ENCODE results near the gene CS. TPM values are rescaled to one million over a fixed set of nuclear protein-coding genes. Genes with fewer than 3 reads are reported as not detected.
"Not testable (repeated sequence)": the region's sequence is repeated elsewhere in the genome, so short reads cannot be mapped to it uniquely, and the experiment has no call there.

CS gene
- polyA plus RNA-seq, 4 donors = 94.6 to 138 (median 117) TPM

DNA sequence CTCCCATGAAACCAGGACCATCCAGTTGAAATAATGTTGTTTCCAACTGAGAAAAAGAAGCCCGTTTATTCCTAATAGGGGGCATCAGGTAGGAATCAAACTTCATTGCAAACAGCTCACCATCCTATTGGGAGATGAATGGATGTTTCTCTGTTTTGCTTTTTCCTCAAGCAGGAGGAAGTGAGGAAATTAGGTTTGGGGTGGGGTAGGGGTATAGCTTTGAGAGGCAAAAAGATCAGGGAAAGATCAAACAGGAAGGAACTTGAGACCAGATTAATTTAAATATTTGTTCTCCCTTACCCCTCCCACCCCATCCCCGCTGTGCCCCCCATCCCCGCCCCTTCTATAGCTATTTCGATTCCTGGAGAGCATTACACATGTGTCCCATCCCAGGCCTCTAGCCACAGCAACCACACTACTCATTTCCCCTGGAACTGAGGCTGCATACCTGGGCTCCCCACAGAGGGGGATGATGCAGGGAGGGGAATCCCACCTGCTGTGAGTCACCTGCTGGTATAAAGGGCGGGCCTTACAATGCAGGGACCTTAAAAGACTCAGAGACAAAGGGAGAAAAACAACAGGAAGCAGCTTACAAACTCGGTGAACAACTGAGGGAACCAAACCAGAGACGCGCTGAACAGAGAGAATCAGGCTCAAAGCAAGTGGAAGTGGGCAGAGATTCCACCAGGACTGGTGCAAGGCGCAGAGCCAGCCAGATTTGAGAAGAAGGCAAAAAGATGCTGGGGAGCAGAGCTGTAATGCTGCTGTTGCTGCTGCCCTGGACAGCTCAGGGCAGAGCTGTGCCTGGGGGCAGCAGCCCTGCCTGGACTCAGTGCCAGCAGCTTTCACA is 38.4 kb upstream of the CS start, which contains the start of gene IL23A:
Gene IL23A (plus strand): TSS at position 577 of the 850 bp plus-strand sequence. CDS start 161 bp downstream, at position 738.
- peaks cover 0 to 11% (median 0%) of the 10 kb centered on the region in 3 donors for H3K4me1 ChIP-seq (ENCODE audit: control insufficient read depth in 3 of 3, insufficient read depth in 2 of 3, low read depth in 1 of 3, low read length in 2 of 3)
- H3K27me3 ChIP-seq (ENCODE audit: control insufficient read depth in 3 of 3, insufficient read depth in 3 of 3, low read length in 3 of 3) = no peaks in the 10 kb centered on the region
- FAIRE-seq (no peak), DNase-seq (peak in 1 of 2 donors; percentile 11)
- H3K36me3 ChIP-seq (ENCODE audit: control insufficient read depth in 3 of 3, insufficient read depth in 2 of 3, low read depth in 1 of 3, low read length in 3 of 3) = peaks cover 4 to 19% (median 9%) of the 10 kb centered on the region in 3 donors
- no peaks in the 10 kb centered on the region for H3K9me3 ChIP-seq (ENCODE audit: control insufficient read depth in 2 of 2, insufficient read depth in 1 of 2, low read depth in 1 of 2, low read length in 1 of 2)
- H3K27ac ChIP-seq (ENCODE audit: low read depth in 1 of 3, low read length in 2 of 3) = peak within 1 kb of the TSS in 2 of 3 donors; percentile 7 to 82
- WGBS, 3 donors = 38 to 61% (median 52%) methylated on average over 9 of the region's 9 CpGs
- no peak within 1 kb of the TSS for H3K4me3 ChIP-seq (ENCODE audit: low read depth in 1 of 3, low read length in 3 of 3)

DNA sequence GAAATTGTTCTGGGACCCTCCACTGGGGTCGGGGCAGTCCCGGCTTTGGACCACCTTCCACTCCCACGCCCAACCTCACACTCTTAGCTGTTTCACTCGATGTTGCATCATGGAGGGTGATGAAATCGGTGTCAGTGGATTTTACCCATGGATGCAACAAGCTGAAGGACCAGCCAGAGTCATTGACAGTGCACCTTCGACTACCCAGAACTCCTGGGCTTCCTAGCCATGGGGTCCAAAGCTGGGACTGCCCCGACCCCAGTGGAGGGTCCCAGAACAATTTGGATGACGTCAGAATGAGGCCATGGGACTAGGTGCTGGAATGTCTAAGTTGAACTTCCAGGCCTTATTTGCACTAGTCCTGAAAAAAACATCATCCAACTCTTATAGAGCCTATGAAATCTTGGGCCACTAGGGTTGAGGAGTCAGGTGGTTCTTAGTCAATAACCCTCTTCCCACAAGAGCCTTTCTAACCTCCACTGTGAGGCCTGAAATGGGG is 37.7 kb upstream of the CS start:
- Histone ChIP-seq H3K9me3 (ENCODE audit: control insufficient read depth in 2 of 2, insufficient read depth in 1 of 2, low read depth in 1 of 2, low read length in 1 of 2) (no peaks in the 10 kb centered on the region), H3K27me3 (ENCODE audit: control insufficient read depth in 3 of 3, insufficient read depth in 3 of 3, low read length in 3 of 3) (no peaks in the 10 kb centered on the region), H3K4me1 (ENCODE audit: control insufficient read depth in 3 of 3, insufficient read depth in 2 of 3, low read depth in 1 of 3, low read length in 2 of 3) (peaks cover 0 to 15% (median 2%) of the 10 kb centered on the region in 3 donors), H3K27ac (ENCODE audit: low read depth in 1 of 3, low read length in 2 of 3) (peak overlapping the region in 1 of 3 donors; percentile 15), H3K36me3 (ENCODE audit: control insufficient read depth in 3 of 3, insufficient read depth in 2 of 3, low read depth in 1 of 3, low read length in 3 of 3) (peaks cover 0 to 12% (median 1%) of the 10 kb centered on the region in 3 donors), H3K4me3 (ENCODE audit: low read depth in 1 of 3, low read length in 3 of 3) (no peak overlapping the region)
- 85 to 92% (median 86%) methylated on average over 8 of the region's 8 CpGs for WGBS, 3 donors
- FAIRE-seq (no peak), DNase-seq (no peak)

DNA sequence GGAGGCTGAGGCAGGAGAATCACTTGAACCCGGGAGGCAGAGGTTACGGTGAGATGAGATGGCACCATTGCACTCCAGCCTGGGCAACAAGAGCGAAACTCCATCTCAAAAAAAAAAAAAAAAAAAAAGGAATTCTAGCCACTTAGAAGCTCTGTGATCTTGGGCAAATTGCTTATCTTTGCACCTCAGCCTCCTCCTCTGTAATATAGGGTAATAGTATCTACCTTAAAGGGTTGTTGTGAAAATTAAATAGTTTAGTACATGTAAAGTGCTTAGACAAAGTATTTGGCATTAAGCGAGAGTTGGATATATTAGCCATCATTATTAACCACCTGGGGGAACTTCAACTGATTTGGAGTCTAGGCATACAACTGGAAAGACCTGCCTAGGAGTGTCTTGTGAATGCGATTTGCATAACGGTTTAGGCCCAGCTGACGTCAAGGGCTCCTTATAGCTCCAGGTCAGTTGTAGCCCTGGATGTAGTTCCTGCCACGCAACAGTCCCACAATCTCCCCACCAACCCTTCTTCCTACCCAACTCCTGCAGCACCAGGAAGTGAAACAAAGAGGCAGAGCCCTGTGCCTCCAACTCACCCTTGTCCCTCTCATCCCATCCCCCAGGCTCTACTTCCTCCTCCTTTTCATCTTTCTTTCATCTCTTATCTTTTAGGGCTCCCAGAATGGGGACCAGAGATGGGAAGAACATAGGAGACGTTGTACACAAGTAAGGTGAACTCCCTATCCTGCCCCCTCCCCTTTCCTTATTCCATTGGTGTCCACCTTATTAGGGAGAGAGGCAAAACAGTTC is 36.4 kb upstream of the CS start:
- Histone ChIP-seq H3K27ac (ENCODE audit: low read depth in 1 of 3, low read length in 2 of 3) (no peak overlapping the region), H3K9me3 (ENCODE audit: control insufficient read depth in 2 of 2, insufficient read depth in 1 of 2, low read depth in 1 of 2, low read length in 1 of 2) (no peaks in the 10 kb centered on the region), H3K27me3 (ENCODE audit: control insufficient read depth in 3 of 3, insufficient read depth in 3 of 3, low read length in 3 of 3) (no peaks in the 10 kb centered on the region), H3K36me3 (ENCODE audit: control insufficient read depth in 3 of 3, insufficient read depth in 2 of 3, low read depth in 1 of 3, low read length in 3 of 3) (peaks cover 0 to 9% (median 0%) of the 10 kb centered on the region in 3 donors), H3K4me3 (ENCODE audit: low read depth in 1 of 3, low read length in 3 of 3) (no peak overlapping the region), H3K4me1 (ENCODE audit: control insufficient read depth in 3 of 3, insufficient read depth in 2 of 3, low read depth in 1 of 3, low read length in 2 of 3) (peaks cover 0 to 18% (median 2%) of the 10 kb centered on the region in 3 donors)
- WGBS, 3 donors = 68 to 73% (median 70%) methylated on average over 8 to 9 of the region's 9 CpGs
- DNase-seq = no peak
- no peak for FAIRE-seq

DNA sequence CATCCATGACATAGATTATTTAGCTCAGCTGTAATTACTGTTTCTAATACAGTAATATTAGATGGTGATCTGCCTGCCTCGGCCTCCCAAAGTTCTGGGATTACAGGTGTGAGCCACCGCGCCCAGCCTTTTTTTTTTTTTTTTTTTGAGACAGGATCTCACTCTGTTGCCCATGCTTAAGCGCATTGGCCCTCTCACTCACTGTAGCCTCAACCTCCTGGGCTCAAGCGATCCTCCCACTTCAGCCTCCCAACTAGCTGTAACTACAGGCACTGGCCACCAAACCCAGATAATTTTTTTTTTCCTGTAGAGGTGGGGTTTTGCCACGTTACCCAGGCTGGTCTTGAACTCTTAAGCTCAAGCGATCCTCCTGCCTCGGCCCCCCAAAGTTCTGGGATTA is 35.4 kb upstream of the CS start:
- not testable (repeated sequence) for H3K27me3 ChIP-seq (ENCODE audit: control insufficient read depth in 3 of 3, insufficient read depth in 3 of 3, low read length in 3 of 3); H3K9me3 ChIP-seq (ENCODE audit: control insufficient read depth in 2 of 2, insufficient read depth in 1 of 2, low read depth in 1 of 2, low read length in 1 of 2); H3K27ac ChIP-seq (ENCODE audit: low read depth in 1 of 3, low read length in 2 of 3); H3K36me3 ChIP-seq (ENCODE audit: control insufficient read depth in 3 of 3, insufficient read depth in 2 of 3, low read depth in 1 of 3, low read length in 3 of 3); H3K4me3 ChIP-seq (ENCODE audit: low read depth in 1 of 3, low read length in 3 of 3); DNase-seq; FAIRE-seq
- 97 to 98% (median 97%) methylated on average over 7 to 8 of the region's 8 CpGs for WGBS, 3 donors
- H3K4me1 ChIP-seq (ENCODE audit: control insufficient read depth in 3 of 3, insufficient read depth in 2 of 3, low read depth in 1 of 3, low read length in 2 of 3) = peaks cover 0 to 13% (median 2%) of the 10 kb centered on the region in 3 donors

DNA sequence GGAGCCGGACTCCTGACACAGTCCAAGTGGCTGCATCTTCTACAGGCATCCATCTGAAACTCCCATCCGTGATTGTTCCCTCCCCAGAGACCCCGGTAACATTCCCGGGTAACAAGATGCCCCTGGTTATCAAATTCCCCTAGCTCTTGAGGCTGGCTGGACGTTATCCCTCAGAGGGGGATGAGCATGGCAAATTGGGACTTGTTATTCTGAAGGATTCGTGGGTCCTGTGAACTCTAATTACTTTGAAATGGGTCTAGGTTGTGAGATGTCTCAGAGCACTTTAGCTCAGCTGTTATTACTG is 34.3 kb upstream of the CS start:
- Histone ChIP-seq H3K4me1 (ENCODE audit: control insufficient read depth in 3 of 3, insufficient read depth in 2 of 3, low read depth in 1 of 3, low read length in 2 of 3) (peaks cover 0 to 13% (median 2%) of the 10 kb centered on the region in 3 donors), H3K9me3 (ENCODE audit: control insufficient read depth in 2 of 2, insufficient read depth in 1 of 2, low read depth in 1 of 2, low read length in 1 of 2) (no peaks in the 10 kb centered on the region), H3K36me3 (ENCODE audit: control insufficient read depth in 3 of 3, insufficient read depth in 2 of 3, low read depth in 1 of 3, low read length in 3 of 3) (peaks cover 0 to 7% (median 0%) of the 10 kb centered on the region in 3 donors), H3K27me3 (ENCODE audit: control insufficient read depth in 3 of 3, insufficient read depth in 3 of 3, low read length in 3 of 3) (no peaks in the 10 kb centered on the region), H3K27ac (ENCODE audit: low read depth in 1 of 3, low read length in 2 of 3) (peak overlapping the region; percentile 46 to 93 (median 85)), H3K4me3 (ENCODE audit: low read depth in 1 of 3, low read length in 3 of 3) (peak overlapping the region; percentile 57 to 60 (median 60))
- DNase-seq = peak in 1 of 2 donors; percentile 7
- 2 to 6% (median 4%) methylated on average over 6 of the region's 6 CpGs for WGBS, 3 donors
- no peak for FAIRE-seq

DNA sequence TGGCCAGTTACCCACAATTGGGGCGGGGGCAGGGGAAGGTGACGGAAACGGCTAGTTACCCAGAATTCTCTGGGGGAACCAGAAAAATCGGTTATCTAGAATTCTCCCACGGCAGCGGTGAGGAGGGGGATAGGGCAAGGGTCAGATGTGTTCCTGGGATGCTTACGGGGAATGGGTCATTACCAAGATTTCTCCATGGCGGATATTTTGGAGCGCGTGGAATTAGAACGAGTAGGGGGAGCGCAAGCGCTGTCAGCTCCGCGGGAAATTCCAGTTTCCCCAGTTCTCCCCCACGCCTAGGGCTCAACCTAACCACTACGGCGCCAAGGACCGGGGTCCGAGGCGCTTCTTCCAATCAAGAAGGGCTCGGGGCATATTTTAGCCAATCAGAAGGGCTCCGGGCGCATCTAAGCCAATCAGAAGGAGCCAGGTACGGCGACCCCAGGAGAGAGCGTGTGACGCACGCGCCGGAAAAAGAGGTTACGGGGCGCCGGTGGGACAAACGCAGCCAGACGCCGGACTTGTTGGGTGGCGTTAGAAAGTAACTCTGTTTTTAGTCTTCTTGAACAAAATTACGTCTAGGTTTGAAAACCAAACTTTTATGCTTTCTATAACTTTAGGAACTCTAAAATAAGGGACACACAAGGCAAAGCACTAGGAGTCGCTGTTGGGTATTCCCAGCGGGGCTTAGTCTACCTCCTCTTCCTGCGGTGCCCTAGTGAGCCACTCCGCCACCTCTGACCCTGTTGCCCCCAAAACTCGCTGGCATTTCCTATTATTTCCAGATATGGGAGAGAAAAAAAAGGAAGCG is 33.8 kb upstream of the CS start, which contains the start of gene PAN2:
Gene PAN2 (minus strand): TSS at position 322 of the 811 bp plus-strand sequence. CDS start 906 bp downstream, outside the sequence.
- H3K4me3 ChIP-seq (ENCODE audit: low read depth in 1 of 3, low read length in 3 of 3) = peak within 1 kb of the TSS; percentile 57 to 60 (median 60)

DNA sequence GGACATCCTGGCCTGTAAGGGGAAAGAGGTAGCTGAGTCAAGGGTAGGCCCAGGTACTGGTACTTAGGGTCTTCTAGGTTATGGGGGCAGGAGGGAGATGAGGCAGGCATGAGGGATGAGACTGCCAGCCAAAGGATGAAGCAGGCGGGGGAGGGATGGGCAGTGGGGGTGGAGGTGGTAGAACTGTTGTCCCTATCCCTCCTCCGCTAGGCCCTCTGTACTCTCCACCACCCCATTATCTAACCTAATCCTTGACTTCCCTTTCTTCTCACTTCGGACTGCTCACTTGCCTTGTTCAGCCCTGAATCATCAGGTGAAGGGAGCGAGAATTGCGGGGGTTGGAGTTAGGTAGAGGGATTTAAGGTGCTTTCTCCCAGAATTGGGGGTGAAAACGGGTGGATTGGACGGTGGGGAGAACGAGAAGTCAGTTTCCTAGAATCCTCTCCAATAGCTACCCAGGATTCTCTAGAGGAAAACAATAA is 33.1 kb upstream of the CS start:
- DNase-seq = no peak
- H3K36me3 ChIP-seq (ENCODE audit: control insufficient read depth in 3 of 3, insufficient read depth in 2 of 3, low read depth in 1 of 3, low read length in 3 of 3) = peaks cover 0 to 6% (median 0%) of the 10 kb centered on the region in 3 donors
- no peaks in the 10 kb centered on the region for H3K9me3 ChIP-seq (ENCODE audit: control insufficient read depth in 2 of 2, insufficient read depth in 1 of 2, low read depth in 1 of 2, low read length in 1 of 2)
- H3K4me1 ChIP-seq (ENCODE audit: control insufficient read depth in 3 of 3, insufficient read depth in 2 of 3, low read depth in 1 of 3, low read length in 2 of 3) = peaks cover 0 to 13% (median 2%) of the 10 kb centered on the region in 3 donors
- H3K4me3 ChIP-seq (ENCODE audit: low read depth in 1 of 3, low read length in 3 of 3) = peak overlapping the region; percentile 57 to 60 (median 60)
- no peak for FAIRE-seq
- 7 to 21% (median 9%) methylated on average over 7 to 8 of the region's 8 CpGs for WGBS, 3 donors
- H3K27ac ChIP-seq (ENCODE audit: low read depth in 1 of 3, low read length in 2 of 3) = peak overlapping the region; percentile 80 to 93 (median 85)
- H3K27me3 ChIP-seq (ENCODE audit: control insufficient read depth in 3 of 3, insufficient read depth in 3 of 3, low read length in 3 of 3) = no peaks in the 10 kb centered on the region

More for the DNA sequence above, 33.8 kb upstream of the CS start, which contains the start of gene PAN2:
- no peak for FAIRE-seq
- WGBS, 3 donors = 0 to 1% (median 0%) methylated on average over 45 of the region's 45 CpGs
- Histone ChIP-seq H3K9me3 (ENCODE audit: control insufficient read depth in 2 of 2, insufficient read depth in 1 of 2, low read depth in 1 of 2, low read length in 1 of 2) (no peaks in the 10 kb centered on the region), H3K27ac (ENCODE audit: low read depth in 1 of 3, low read length in 2 of 3) (peak within 1 kb of the TSS; percentile 80 to 93 (median 85)), H3K27me3 (ENCODE audit: control insufficient read depth in 3 of 3, insufficient read depth in 3 of 3, low read length in 3 of 3) (no peaks in the 10 kb centered on the region), H3K4me1 (ENCODE audit: control insufficient read depth in 3 of 3, insufficient read depth in 2 of 3, low read depth in 1 of 3, low read length in 2 of 3) (peaks cover 0 to 13% (median 2%) of the 10 kb centered on the region in 3 donors), H3K36me3 (ENCODE audit: control insufficient read depth in 3 of 3, insufficient read depth in 2 of 3, low read depth in 1 of 3, low read length in 3 of 3) (peaks cover 0 to 4% (median 0%) of the 10 kb centered on the region in 3 donors)
- DNase-seq = peak; percentile 98

Measured in small intestine (tissue), 7 donors.